UCSD-AML1 (cell line): ENCODE data around the gene KIF20B.
A peak's percentile ranks its signal among the peaks of the same experiment; 100 is the strongest.

Source experiments
- DNase-seq: peaks from one replicate; lab custom pipeline; 2025; ENCODE audit not compliant: unreplicated experiment; lab: John Stamatoyannopoulos, UW

The KIF20B gene, protein sequence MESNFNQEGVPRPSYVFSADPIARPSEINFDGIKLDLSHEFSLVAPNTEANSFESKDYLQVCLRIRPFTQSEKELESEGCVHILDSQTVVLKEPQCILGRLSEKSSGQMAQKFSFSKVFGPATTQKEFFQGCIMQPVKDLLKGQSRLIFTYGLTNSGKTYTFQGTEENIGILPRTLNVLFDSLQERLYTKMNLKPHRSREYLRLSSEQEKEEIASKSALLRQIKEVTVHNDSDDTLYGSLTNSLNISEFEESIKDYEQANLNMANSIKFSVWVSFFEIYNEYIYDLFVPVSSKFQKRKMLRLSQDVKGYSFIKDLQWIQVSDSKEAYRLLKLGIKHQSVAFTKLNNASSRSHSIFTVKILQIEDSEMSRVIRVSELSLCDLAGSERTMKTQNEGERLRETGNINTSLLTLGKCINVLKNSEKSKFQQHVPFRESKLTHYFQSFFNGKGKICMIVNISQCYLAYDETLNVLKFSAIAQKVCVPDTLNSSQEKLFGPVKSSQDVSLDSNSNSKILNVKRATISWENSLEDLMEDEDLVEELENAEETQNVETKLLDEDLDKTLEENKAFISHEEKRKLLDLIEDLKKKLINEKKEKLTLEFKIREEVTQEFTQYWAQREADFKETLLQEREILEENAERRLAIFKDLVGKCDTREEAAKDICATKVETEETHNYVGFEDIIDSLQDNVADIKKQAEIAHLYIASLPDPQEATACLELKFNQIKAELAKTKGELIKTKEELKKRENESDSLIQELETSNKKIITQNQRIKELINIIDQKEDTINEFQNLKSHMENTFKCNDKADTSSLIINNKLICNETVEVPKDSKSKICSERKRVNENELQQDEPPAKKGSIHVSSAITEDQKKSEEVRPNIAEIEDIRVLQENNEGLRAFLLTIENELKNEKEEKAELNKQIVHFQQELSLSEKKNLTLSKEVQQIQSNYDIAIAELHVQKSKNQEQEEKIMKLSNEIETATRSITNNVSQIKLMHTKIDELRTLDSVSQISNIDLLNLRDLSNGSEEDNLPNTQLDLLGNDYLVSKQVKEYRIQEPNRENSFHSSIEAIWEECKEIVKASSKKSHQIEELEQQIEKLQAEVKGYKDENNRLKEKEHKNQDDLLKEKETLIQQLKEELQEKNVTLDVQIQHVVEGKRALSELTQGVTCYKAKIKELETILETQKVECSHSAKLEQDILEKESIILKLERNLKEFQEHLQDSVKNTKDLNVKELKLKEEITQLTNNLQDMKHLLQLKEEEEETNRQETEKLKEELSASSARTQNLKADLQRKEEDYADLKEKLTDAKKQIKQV (N-terminal part only)

DNA sequence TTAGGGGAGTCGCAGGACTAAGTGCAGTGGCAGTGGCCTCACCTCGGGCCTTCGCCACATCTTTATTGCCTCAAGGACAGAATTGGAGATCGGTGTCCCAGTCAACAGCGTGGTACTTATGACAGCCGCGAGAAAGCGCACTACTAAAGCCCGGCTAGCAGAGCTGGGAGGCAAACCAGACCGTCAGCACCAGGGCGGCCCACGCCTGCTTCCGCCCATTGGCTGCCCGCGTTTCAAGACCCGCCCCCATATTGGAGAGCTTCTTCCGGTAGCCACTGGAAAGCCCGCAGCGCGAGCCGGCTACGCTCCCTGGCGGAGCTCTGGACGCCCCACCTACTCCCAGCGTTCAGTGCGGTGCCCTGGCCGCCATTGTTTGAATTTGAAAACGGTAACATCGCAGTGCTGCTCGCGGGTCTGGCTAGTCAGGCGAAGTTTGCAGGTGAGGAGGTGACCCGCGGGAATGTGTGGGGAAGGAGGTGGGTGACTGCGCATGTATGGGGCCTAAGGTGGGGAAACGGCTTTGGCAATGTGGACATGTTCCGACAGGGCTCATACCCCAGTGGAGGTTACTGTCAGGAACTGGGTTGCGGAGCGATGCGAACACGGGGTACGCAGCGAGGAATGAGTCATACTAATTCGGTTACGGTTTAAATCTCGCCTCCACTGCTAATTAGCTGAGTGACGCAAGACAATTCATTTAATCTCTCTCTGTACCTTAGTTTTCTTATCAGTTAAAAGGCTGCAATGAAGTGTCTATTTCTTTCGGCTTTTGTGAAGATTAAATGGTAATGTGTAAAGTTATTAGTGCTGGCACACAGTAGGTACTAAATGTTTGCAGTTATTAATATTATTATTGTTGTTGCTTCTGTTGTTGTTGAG is at the start of gene KIF20B:
KIF20B (plus strand) TSS at position 349 of the 879 bp plus-strand sequence. CDS start 3,705 bp downstream, outside the sequence.
- DNase-seq: peak; percentile 96

DNA sequence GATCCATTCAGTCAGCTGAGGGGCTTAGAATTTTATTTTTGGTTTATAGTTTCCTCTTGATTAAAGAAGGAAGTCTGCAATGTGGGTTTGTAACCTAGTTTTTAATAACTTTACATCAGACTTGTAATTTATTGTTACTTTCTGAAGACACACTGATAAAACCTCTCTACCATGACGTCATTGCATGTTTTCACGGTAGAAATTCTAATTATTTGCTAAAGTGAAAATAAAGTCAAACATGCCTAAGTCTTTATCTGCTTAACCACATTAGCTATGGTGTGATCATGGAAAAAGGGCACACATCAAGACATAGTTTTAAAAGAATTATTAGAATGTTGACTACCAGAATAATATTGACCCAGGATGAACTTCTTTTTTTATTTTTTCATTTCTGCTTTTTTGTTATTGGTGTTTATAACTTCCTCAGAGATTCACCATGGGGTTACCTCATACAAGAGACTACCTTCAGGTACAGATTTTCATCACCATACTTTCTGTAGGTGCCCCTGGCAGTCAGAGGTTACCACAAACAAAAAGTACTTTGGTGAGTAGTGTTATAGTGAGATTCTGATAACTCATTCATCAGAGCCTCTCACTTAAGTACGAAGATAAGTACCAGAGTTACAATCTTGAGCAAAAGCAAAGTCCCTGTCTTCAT is 49.3 kb upstream of the KIF20B start:
- no peak for DNase-seq

DNA sequence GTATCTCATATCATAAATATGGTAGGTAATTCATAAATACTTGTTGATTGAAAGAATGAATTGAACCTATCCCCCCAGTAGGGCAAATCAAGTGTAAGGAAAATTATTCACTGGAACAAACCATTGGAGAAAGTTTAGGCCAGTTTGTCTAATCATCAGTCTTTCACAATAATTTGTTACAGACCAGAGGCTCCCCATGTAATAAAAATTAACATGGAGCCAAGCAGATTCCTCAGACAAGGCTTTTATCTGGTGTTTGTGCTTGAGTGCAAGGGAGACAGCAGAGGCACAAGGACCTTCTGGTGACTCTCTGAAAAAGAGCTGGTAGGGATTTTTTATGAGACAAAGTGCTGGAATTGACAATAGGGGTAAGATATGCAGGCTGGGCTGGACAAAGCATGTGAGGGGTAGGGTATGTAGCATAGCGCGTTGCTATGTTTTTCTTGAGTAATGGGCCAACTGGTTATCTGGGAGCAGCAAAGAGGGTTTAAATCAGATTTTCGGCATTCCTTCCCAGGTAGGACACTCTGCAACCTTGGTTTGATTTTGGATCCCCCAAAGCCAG is 48.5 kb upstream of the KIF20B start:
- no peak for DNase-seq

DNA sequence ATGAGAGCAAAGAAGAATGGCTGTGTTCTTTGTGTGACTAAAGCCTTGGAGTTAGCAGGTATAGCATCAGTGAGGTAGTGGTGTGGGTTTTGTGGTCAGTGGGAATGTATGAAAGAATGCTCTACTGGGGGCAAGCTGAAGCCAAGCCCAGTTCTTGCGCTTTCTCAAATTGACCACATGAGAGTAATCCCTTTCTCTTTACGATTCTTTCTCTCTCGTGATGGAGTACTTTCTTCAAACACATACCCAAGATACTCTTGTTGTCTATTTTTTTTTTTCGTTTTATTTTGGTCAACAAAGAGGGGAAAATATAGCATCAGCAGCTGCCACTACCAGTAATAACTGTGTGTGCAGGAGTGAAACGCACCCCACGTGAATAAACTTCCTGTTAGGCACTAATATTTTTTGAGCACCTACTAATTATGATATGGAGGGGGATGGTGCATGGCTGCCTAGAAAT is 48.0 kb upstream of the KIF20B start:
- no peak for DNase-seq

DNA sequence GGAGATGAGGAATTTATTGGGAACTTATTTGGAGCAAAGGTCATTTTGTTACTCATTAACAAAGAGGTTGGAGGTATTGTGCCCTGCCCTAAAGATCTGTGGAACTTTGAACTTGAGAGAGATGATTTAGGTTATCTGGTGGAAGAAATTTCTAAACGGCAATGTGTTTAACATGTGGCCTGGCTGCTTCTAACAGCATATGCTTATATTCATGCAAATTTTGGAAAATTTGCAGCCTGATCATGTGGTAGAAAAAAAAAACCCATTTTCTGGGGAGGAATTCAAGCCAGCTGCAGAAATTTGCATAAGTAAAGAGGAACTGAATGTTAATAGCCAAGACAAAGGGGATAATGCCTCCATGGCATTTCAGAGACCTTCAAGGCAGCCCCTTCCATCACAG is 45.7 kb upstream of the KIF20B start:
- no peak for DNase-seq

DNA sequence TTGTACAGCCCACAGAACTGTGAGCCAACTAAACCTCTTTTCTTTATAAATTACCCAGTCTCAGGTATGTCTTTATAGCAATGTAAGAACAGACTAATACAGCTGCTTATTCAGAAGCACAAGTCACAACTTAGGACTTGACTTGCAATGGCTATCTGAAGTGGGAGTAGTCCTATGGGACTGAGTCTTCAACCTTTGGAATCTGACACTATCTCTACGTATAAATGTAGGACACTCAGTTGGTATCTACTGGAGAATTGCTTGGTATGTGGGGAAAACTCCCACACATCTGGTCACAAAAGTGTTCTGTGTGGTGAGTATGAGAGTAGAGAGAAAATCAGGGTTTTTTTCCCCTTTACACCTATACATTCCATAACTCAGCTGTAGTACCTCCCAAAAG is 44.1 kb upstream of the KIF20B start:
- DNase-seq: no peak

DNA sequence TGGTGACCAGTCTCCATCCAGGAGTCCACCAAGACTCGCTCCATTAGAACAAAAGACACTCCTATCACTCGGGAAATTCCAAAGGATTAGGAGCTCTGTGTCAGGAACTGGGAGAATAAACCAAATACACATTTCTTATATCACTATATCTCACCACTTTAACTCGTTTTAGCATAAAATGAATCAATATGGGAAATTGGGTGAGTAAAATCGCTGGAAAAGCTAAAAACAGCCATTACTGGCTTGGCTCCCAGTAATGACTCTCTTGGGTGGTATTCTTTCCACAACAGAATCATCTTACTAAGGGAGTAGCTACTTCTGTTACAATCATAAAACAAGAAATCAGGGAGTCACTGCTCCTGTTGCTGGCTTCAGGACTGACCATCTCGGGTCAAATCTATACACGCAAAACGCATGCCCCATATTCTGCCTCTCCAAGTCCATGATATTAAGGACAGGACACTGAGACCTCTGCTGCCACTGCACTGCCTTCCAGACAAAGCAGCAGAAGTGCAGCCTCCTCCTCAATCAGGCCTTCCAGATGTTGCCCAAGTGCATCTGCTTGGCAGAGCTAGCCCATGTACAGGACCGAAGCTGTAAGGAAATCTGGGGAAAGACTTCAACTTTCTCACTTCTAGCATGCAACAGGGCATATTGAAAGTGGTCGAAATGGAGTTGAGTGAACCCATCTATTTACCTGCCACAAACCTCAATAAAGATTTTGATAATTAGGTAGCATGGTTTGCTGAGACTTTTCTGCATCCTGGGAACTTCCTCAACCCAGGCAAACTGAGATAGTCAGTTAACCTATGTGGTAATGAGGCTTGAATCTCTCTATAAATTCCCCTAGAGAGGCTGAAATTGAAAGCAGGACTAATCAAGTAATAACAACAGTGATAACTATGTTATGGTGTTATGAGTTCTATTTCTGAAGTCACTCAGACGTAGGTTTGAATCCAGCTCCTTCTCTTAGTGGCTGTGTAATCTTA is 42.0 kb upstream of the KIF20B start:
- no peak for DNase-seq

DNA sequence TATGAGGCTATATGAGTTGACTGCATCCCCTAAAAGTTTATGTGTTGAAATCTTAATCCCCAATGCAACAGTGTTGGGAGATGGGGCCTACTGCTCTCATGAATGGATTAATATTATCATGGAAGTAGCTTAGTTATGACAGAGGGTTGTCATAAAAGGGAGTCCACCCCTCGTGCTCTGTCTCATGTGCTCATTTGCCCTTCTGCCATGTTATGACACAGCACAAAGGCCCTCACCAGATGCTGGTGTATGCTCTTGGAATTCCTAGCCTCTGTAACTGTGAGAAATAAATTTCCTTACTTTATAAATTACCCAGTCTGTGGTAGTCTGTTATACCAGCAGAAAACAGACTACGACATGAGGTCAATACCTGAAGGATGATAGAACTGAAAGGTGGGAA is 38.8 kb upstream of the KIF20B start:
- DNase-seq: no peak

DNA sequence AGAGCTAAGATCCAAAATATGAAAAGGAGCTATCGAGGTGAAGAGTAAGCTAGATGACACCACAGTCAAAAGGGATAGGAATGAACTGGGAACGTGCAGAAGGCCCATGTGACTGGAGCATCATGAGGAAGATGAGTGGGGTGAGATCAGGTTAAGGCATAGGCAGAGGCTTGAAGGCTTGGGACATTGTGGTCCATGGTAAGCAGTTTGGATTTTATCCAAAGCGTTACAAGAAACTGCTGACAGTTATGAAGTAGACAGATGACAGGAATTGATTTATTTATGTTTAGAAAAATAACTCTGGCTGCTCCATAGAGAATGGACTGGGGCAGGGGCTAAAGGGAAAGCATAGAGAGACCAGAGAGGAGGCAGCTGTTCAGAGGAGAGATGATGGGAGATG is 38.2 kb upstream of the KIF20B start:
- DNase-seq: no peak

DNA sequence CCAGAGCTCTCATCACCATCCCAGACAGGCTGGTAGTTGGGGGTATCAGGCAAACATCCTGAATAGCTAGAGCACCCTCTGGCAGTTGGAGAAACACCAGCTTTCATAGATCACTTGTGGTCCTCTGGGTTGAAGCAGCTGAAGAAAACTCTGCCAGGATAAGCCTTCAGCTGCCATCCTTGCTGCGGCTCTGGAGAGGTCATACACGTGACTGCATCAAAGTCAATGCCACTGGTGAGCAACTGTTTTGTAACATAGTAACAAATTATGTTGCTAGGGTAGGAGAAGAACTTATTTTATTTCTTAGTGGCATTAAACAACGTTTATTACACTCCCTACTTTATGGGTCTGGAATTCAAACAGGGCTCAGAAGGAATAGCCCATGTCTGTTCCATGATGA is 37.2 kb upstream of the KIF20B start:
- no peak for DNase-seq

DNA sequence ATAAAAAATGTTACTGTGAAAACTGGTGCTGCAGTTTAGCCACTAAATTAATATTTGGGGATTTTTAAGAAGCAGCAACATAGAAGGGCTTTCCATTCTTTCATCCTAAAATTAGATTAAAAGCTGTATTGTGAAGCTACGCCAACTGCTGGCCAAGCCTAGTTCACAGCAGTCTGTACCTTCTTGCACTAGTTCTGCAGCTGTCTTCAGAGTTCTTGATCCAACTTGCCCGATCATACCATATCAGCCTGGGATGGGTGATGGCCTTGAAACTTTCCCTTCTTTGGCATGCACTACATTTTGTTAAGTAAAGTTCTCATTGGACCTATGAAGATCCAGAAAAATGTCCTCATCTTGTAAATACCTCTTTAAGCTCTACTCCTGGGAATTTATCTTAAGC is 36.1 kb upstream of the KIF20B start:
- no peak for DNase-seq

DNA sequence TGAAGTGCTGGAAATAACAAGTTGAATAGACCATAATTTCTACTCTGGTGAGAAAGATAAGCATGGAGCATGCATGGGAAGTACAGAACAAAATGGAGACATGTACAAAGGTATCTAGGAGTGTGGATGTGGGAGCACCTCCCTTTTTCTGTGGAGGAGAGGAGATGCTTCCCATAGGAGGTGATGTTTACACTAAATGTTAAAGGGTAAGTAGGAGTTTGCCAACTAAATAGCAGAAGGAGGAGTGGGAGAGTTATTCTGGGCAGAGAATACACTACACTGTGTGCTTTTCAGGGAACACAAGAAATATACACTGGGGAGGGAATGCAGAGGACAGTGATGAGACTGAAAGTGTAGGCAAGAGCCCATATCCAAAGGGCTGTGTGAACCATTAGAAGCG is 35.3 kb upstream of the KIF20B start:
- DNase-seq: no peak

DNA sequence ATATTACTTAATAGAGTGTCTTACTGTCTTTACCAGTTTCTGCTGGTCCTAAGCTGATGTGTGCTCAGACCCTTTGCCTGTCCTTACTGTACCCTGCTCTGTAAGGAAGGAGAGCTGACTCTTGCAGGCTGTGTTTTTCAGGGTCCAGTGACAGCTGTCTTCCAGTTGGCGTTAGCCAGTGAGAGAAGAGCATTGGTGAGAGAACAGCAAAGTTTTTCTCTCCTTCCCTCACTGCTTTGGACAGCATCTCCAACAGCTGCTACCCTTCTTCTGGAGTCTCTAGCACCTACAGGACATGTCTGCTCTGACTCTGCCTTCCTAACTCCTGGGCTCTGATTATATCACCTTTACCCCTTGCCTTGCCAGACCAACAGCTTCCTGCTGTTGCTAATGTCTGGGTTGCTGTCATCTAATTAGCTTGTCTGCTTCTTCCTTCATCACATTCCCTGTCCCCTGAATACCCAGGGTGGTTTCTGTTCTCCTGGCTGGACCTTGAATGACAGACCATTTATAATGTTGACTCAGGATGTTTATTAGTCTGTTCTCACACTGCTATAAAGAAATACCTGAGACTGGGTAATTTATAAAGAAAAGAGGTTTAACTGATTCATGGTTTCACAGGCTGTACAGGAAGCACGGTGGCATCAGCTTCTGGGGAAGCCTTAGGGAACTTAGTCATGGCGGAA is 32.9 kb upstream of the KIF20B start:
- no peak for DNase-seq

DNA sequence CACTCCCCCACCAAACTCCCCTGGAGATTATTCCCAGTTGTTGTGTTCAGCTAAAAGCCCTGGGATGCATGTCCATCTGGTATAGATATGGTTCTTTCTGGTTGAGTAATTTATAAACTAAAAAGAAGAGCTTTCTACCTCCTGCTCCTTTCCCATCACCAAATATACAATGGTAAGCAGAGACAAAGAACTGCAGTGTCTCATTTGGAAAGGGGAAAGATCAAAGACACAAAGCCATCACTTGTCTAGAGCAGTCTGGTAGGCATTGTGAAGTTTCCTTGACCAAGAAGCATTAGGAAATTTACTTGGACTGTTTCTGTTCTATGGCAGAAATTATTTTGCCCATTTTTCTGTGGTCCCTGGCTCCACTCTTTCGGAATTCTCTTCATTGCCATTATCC is 31.4 kb upstream of the KIF20B start:
- no peak for DNase-seq

DNA sequence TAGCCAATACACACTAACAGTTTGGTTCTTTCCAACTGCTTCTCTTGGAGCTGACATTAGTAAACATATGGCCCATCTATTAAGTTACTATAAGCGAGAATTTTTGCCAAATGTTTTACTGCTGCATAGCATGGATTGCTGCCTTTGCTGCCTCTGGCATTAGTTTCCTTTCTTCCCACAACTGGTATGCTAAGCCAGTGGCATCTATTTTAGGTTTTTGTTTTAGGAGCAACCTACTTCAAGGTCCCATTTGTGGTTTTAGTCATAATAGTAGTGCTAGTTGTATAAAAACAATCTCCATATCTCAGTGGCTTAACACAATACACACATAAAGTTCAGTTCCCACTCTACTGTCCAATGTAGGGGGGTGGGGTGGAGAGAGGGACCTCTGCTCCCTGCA is 30.5 kb upstream of the KIF20B start:
- DNase-seq: no peak

DNA sequence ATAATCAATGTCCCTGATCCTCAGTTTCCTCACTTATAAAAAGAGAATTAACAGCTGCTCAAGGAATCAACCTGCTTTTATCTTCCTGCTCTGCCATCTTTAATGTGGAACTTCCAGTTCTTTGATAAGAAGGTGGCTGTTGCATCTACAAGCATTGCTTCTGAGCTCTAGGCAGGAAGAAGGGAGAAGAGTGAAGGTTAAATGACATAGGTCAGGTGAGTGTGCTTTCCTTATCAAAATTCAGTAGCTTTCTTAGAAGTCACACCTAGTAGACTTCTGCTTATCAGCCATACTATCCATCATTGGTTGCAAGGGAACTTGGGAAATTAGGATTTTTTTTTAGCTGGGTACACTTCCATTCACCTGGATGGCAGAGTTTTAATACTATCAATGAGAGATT is 24.0 kb upstream of the KIF20B start:
- DNase-seq: no peak

DNA sequence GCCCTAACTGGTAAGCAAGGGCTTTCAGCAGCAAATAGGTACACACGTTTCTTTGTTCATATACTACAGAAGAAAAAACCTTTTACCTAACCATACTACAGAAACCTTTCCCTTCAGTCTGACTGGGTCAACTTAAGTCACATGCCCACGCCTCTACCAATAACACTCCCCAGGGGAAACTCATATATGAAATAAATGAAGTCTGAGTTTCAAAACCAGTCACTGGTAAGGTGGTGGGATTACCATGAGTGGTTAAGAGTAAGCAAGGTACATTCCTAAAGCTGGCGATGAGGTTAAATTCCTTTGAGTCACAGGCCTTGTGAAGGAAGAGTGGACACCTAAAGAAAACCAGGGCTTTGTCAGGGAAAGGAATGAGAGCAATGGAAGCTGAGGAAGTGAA is 21.4 kb upstream of the KIF20B start:
- DNase-seq: no peak

DNA sequence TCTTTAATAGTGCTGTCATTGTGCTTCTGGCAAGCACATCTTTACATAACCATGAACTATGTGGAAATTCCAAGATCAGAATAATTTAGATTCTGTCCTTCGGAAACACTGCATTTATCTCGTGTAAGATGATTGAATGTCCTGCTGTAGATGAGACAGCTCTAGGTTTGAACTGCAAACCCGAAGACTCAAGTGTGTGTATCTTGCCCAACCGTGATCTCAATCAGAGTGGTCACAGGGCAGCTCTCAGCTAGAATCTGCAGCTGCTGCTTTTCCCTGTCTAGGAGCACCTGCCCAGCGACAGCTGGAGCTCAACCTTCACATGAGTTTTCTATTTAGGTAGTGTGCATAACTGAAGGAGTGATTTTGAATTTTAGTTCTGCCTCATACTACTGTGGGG is 17.5 kb upstream of the KIF20B start:
- DNase-seq: no peak
